Measurements from ENCODE around the gene SLC25A14.

DNA sequence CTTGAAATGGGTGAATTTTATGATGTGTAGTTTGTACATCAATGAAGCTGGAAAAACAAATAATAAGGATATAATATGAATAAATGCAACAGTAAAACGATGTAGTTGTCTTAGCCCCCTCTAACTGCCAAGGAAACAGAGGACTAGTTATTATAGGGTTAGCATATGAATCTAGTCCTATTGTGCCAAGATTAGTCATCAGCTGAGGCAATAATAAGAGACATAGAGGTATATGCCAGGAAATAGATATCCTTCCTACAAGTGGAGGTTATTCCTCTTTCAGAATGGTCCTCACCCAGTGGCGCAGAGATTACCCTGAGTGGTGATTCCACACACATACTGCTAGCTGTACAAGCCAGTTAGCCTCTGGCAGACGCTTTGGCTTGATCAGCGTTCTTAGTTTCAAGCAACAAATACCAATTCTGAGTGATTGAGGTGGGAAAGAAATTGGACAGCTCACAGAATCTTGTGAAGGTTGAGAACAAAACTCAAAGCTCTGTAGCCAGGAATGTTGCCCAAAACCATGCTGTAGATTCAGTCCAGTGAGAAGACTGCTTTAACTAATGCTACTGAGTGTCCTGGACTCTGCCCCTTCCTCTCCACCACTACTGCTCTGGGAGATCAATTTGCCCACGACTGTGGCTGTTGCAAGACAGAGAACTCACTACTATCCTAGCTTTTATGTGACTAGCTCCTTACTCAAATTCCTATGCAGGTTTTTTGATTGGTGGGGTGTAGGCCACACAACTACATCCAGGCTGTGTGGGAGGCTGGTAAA, 44.0 kb upstream of the SLC25A14 start:
- TF ChIP-seq CTCF (IDR thresholded peaks at IDR 0.05) = no peak
- no peak for TF ChIP-seq POLR2AphosphoS5 (IDR thresholded peaks at IDR 0.05)

Measured in gastroesophageal sphincter (tissue), 3 donors.